Measurements from ENCODE around the gene CEP95.

DNA sequence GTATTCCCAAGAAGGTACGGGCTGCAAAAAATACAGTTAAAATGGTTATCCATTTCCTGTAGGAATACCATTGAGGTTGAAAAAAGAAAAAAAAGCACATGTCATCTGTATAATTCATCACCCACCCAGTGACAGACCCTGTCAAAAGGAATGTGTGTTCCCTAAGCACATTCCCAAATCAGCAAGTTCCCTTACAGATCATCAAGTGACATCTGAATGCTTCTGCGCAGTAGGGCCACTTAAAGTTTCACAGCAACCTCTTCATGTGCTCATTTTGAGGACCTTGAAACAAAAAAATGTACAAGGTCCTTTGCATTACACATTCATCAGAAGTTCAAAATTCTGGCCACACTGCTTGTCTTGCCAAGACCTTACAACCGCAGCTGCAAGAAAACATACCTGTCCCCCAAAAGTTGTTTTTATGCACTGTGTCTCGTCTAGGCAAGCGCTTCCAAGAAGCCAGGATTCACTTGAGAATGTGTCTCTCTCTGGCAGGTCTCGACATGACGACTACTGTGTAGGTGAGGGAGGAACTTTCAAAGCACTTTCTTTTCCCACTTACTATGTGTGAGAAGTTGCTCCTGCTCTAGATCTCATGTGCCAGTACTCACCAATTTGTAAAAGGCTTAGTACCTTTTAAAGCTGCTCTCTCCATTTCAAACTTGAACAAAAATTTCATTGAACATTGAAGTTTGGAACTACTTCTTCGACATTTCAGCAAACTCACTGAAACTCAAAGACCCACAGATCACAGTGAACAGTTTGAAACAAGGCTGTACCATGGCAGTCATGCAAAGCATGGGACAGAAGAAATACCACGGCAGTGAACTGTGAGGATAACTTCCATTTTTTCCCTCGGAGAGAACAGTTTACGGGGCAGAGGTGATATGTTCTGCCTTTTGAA is 5.7 kb upstream of the CEP95 start:
- TF ChIP-seq RFX5 (IDR thresholded peaks at IDR 0.05) (no peak), POLR2A (IDR thresholded peaks at IDR 0.05; ENCODE audit: low read length) (no peak), MAZ (IDR thresholded peaks at IDR 0.05; ENCODE audit: borderline replicate concordance, low read depth, low read length) (no peak)
- TF ChIP-seq, protein P1, sequence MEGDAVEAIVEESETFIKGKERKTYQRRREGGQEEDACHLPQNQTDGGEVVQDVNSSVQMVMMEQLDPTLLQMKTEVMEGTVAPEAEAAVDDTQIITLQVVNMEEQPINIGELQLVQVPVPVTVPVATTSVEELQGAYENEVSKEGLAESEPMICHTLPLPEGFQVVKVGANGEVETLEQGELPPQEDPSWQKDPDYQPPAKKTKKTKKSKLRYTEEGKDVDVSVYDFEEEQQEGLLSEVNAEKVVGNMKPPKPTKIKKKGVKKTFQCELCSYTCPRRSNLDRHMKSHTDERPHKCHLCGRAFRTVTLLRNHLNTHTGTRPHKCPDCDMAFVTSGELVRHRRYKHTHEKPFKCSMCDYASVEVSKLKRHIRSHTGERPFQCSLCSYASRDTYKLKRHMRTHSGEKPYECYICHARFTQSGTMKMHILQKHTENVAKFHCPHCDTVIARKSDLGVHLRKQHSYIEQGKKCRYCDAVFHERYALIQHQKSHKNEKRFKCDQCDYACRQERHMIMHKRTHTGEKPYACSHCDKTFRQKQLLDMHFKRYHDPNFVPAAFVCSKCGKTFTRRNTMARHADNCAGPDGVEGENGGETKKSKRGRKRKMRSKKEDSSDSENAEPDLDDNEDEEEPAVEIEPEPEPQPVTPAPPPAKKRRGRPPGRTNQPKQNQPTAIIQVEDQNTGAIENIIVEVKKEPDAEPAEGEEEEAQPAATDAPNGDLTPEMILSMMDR (IDR thresholded peaks at IDR 0.05): no peak
- TF ChIP-seq, protein P2, sequence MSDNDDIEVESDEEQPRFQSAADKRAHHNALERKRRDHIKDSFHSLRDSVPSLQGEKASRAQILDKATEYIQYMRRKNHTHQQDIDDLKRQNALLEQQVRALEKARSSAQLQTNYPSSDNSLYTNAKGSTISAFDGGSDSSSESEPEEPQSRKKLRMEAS (IDR thresholded peaks at IDR 0.05): no peak
- TF ChIP-seq, protein P3, sequence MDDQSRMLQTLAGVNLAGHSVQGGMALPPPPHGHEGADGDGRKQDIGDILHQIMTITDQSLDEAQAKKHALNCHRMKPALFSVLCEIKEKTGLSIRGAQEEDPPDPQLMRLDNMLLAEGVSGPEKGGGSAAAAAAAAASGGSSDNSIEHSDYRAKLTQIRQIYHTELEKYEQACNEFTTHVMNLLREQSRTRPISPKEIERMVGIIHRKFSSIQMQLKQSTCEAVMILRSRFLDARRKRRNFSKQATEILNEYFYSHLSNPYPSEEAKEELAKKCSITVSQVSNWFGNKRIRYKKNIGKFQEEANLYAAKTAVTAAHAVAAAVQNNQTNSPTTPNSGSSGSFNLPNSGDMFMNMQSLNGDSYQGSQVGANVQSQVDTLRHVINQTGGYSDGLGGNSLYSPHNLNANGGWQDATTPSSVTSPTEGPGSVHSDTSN (IDR thresholded peaks at IDR 0.05): no peak

Measured in A549 (cell line).